Measurements from ENCODE around the gene HEBP1.

The HEBP1 gene

GRCh38 chr12:12974211-12974610 is 25.9 kb downstream of the HEBP1 start:
- FAIRE-seq (no peak), DNase-seq (ENCODE audit: insufficient read length, low spot score) (no peak)
- TF ChIP-seq CTCF (IDR thresholded peaks at IDR 0.05; ENCODE audit: insufficient read depth, missing control alignments): no peak

GRCh38 chr12:12973019-12973418 is 27.0 kb downstream of the HEBP1 start:
- DNase-seq (ENCODE audit: insufficient read length, low spot score) (no peak), FAIRE-seq (no peak)

GRCh38 chr12:12965836-12966235 is 34.2 kb downstream of the HEBP1 start:
- FAIRE-seq (no peak), DNase-seq (ENCODE audit: insufficient read length, low spot score) (no peak)

More at GRCh38 chr12:12973019-12973418, 27.0 kb downstream of the HEBP1 start:
- TF ChIP-seq CTCF (IDR thresholded peaks at IDR 0.05; ENCODE audit: insufficient read depth, missing control alignments): no peak

GRCh38 chr12:12964255-12964654 is 35.8 kb downstream of the HEBP1 start:
- no peak for DNase-seq (ENCODE audit: insufficient read length, low spot score)
- no peak for FAIRE-seq
- TF ChIP-seq CTCF (IDR thresholded peaks at IDR 0.05; ENCODE audit: insufficient read depth, missing control alignments): no peak

More at GRCh38 chr12:12965836-12966235, 34.2 kb downstream of the HEBP1 start:
- TF ChIP-seq CTCF (IDR thresholded peaks at IDR 0.05; ENCODE audit: insufficient read depth, missing control alignments): no peak

- no peak for DNase-seq (ENCODE audit: insufficient read length, low spot score)
- TF ChIP-seq CTCF (IDR thresholded peaks at IDR 0.05; ENCODE audit: insufficient read depth, missing control alignments): no peak
- peak; percentile 48 for FAIRE-seq
Observed at GRCh38 chr12:12960639-12961209, 39.3 kb downstream of the HEBP1 start.

GRCh38 chr12:12958886-12959285 is 41.2 kb downstream of the HEBP1 start:
- FAIRE-seq: no peak
- no peak for TF ChIP-seq CTCF (IDR thresholded peaks at IDR 0.05; ENCODE audit: insufficient read depth, missing control alignments)

GRCh38 chr12:12954878-12955625 is 45.0 kb downstream of the HEBP1 start:
- FAIRE-seq (no peak), DNase-seq (ENCODE audit: insufficient read length, low spot score) (no peak)
- TF ChIP-seq CTCF (IDR thresholded peaks at IDR 0.05; ENCODE audit: insufficient read depth, missing control alignments): no peak

More at GRCh38 chr12:12958886-12959285, 41.2 kb downstream of the HEBP1 start:
- DNase-seq (ENCODE audit: insufficient read length, low spot score): no peak

All from D721Med (cell line).